HepG2 (cell line): Measurements from ENCODE around the gene SPOP. TPM values are rescaled to one million over a fixed set of nuclear protein-coding genes. Genes with fewer than 3 reads are reported as not detected.

ENCODE experiments used
- CREM ChIP-seq, 2 experiments: sonication (generic) in 1 of 2; formaldehyde crosslinking in 1 of 2; IDR thresholded peaks; 2 replicates each; pipeline versions ENCODE4 v1.4.0 to v1.6.1; 2016 to 2020; ENCODE audit warnings: antibody characterized with exemption in 1 of 2, mild to moderate bottlenecking in 1 of 2, missing genetic modification reagents in 1 of 2
- FOXA1 ChIP-seq, 2 experiments: fragments of 450-650 bp in 1 of 2; sonication (generic) in 1 of 2; formaldehyde crosslinking in 1 of 2; IDR thresholded peaks; 2 replicates each; pipeline versions ENCODE4 v1.4.0 to v1.6.1; 2016 to 2020; ENCODE audit warnings: missing genetic modification reagents in 1 of 2
- FOXC1 ChIP-seq: sonication (generic); formaldehyde crosslinking; IDR thresholded peaks from 2 replicates; pipeline ENCODE4 v1.8.0; 2022; ENCODE audit warnings: mild to moderate bottlenecking, missing genetic modification reagents, borderline replicate concordance
- GTF2F1 ChIP-seq: fragments of 150-350 bp; IDR thresholded peaks from 2 replicates; pipeline ENCODE4 v1.6.1; 2014; ENCODE audit warnings: low read length
- IRF2 ChIP-seq: IDR thresholded peaks from 2 replicates; pipeline ENCODE4 v1.6.1; 2018; ENCODE audit warnings: missing genetic modification reagents, missing compliant biosample characterization
- MAZ ChIP-seq, 2 experiments: sonication (generic) in 1 of 2; formaldehyde crosslinking in 1 of 2; IDR thresholded peaks; 2 replicates each; pipeline versions ENCODE4 v1.5.0 to v1.6.1; 2012 to 2020; ENCODE audit warnings: low read depth in 2 of 2, mild to moderate bottlenecking in 2 of 2, borderline replicate concordance in 1 of 2, improper control_type of control experiment in 1 of 2, low read length in 1 of 2, missing genetic modification reagents in 1 of 2, moderate library complexity in 1 of 2
- MED13 ChIP-seq: sonication (generic); formaldehyde crosslinking; IDR thresholded peaks from 2 replicates; pipeline ENCODE4 v1.5.0; 2020; ENCODE audit warnings: missing genetic modification reagents
- MEIS2 ChIP-seq: sonication (generic); formaldehyde crosslinking; IDR thresholded peaks from 2 replicates; pipeline ENCODE4 v1.9.0; 2021; ENCODE audit warnings: mild to moderate bottlenecking, missing genetic modification reagents
- NFATC3 ChIP-seq: sonication (generic); formaldehyde crosslinking; IDR thresholded peaks from 2 replicates; pipeline ENCODE4 v1.5.1; 2020; ENCODE audit warnings: mild to moderate bottlenecking, missing genetic modification reagents
- RXRB ChIP-seq: IDR thresholded peaks from 2 replicates; pipeline ENCODE4 v1.6.1; 2016; ENCODE audit warnings: borderline replicate concordance, missing genetic modification reagents, missing compliant biosample characterization
- SIX1 ChIP-seq: sonication (generic); formaldehyde crosslinking; IDR thresholded peaks from 2 replicates; pipeline ENCODE4 v1.4.0; 2020; ENCODE audit warnings: missing genetic modification reagents, borderline replicate concordance
- SNRNP70 ChIP-seq: fragments of 200-400 bp; formaldehyde crosslinking; IDR thresholded peaks from 2 replicates; pipeline ENCODE4 v1.6.1; 2017; ENCODE audit warnings: mild to moderate bottlenecking, low read depth, low read length, moderate library complexity
- TRIM24 ChIP-seq: sonication (generic); formaldehyde crosslinking; IDR thresholded peaks from 2 replicates; pipeline ENCODE4 v1.8.0; 2022; ENCODE audit warnings: mild to moderate bottlenecking, missing genetic modification reagents
- ZBTB21 ChIP-seq: sonication (generic); formaldehyde crosslinking; IDR thresholded peaks from 2 replicates; pipeline ENCODE4 v1.4.0; 2020; ENCODE audit warnings: missing genetic modification reagents
- ZNF30 ChIP-seq: sonication (generic); formaldehyde crosslinking; IDR thresholded peaks from 2 replicates; pipeline ENCODE4 v1.5.0; 2020; ENCODE audit warnings: mild to moderate bottlenecking, missing genetic modification reagents
- ZNF558 ChIP-seq: sonication (generic); formaldehyde crosslinking; IDR thresholded peaks from 2 replicates; pipeline ENCODE4 v1.9.0; 2022; ENCODE audit warnings: mild to moderate bottlenecking, missing genetic modification reagents, borderline replicate concordance
- polyA plus RNA-seq, 8 experiments: library from polyadenylated mRNA; depleted of rRNA in 3 of 8; stranded (reverse) in 7 of 8; unstranded in 1 of 8; fragments of >200 nt; fragmentation: Illumina TruSeq in 4 of 8; extraction: Trizol in 4 of 8; gene quantifications; 2 replicates each; pipeline versions ENCODE4 v1.2.1 to v1.2.3, GENCODE V29; 2011 to 2016; ENCODE audit warnings: low read depth in 4 of 8, missing spikeins in 1 of 8, mixed read lengths in 1 of 8; ENCODE audit not compliant: insufficient read depth in 1 of 8
- total RNA-seq, 5 experiments: library from RNA; depleted of rRNA; stranded (reverse); fragments of >200 nt; fragmentation: Illumina TruSeq; extraction: Trizol; gene quantifications; 2 replicates each; pipeline ENCODE4 v1.2.3, GENCODE V29; 2016; ENCODE audit warnings: low read depth in 1 of 5
- TF ChIP-seq, protein P1 (sequence below): sonication (generic); formaldehyde crosslinking; IDR thresholded peaks from 2 replicates; pipeline ENCODE4 v1.4.0; 2020; ENCODE audit warnings: missing genetic modification reagents
- TF ChIP-seq, protein P2 (sequence below): sonication (generic); formaldehyde crosslinking; IDR thresholded peaks from 2 replicates; pipeline ENCODE4 v1.5.0; 2020; ENCODE audit warnings: mild to moderate bottlenecking, missing genetic modification reagents
- TF ChIP-seq, protein P3 (sequence below): sonication (generic); formaldehyde crosslinking; IDR thresholded peaks from 2 replicates; pipeline ENCODE4 v1.5.0; 2020; ENCODE audit warnings: mild to moderate bottlenecking, missing genetic modification reagents, borderline replicate concordance

Gene SPOP
- total and polyA plus RNA-seq, 2 of the 13 experiments (the other 11 are each of a cell fraction or from before 2014, with no cell fraction given), result 52.8 to 60.8 TPM

DNA sequence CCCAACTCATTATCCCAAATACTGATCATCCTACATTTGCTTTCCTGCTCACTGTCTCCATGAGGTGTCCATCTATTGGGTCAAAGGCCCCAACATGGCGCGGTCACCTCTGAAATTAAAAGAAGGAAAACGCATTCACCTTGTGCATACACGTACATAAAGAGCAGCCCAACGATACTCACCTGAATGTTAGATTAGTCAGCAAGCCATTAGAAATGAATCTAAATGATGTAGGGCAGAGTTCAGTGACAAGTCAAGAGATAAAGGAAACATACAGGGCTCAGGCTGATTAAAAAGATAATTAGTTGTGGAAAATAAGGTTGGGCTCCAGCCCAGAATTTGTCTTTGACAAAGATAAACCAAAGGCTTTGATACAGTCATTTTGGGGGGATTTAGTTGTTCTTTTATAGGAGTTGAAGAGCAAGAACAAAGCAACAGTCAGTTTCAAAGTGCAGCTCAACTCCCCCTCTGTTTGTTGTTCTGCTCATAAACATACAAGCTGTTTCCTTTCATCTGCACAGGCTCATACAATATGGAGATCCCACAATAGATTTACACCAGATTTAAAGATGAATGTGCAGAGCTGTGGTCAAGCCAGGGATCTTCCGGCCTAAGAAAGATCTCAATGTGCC lies 81.2 kb downstream of the SPOP start (continued):
- TF ChIP-seq, protein P1, sequence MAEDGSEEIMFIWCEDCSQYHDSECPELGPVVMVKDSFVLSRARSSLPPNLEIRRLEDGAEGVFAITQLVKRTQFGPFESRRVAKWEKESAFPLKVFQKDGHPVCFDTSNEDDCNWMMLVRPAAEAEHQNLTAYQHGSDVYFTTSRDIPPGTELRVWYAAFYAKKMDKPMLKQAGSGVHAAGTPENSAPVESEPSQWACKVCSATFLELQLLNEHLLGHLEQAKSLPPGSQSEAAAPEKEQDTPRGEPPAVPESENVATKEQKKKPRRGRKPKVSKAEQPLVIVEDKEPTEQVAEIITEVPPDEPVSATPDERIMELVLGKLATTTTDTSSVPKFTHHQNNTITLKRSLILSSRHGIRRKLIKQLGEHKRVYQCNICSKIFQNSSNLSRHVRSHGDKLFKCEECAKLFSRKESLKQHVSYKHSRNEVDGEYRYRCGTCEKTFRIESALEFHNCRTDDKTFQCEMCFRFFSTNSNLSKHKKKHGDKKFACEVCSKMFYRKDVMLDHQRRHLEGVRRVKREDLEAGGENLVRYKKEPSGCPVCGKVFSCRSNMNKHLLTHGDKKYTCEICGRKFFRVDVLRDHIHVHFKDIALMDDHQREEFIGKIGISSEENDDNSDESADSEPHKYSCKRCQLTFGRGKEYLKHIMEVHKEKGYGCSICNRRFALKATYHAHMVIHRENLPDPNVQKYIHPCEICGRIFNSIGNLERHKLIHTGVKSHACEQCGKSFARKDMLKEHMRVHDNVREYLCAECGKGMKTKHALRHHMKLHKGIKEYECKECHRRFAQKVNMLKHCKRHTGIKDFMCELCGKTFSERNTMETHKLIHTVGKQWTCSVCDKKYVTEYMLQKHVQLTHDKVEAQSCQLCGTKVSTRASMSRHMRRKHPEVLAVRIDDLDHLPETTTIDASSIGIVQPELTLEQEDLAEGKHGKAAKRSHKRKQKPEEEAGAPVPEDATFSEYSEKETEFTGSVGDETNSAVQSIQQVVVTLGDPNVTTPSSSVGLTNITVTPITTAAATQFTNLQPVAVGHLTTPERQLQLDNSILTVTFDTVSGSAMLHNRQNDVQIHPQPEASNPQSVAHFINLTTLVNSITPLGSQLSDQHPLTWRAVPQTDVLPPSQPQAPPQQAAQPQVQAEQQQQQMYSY, result no peak
- TF ChIP-seq NFATC3 (CRISPR knock-in tag) (no peak), ZBTB21 (CRISPR knock-in tag) (no peak), GTF2F1 (no peak), MEIS2 (CRISPR knock-in tag) (no peak), MED13 (CRISPR knock-in tag) (no peak), IRF2 (CRISPR knock-in tag) (0 out of 2 replicates have a peak, but pooled peaks have one; percentile 7), ZNF558 (CRISPR knock-in tag) (no peak), ZNF30 (CRISPR knock-in tag) (no peak), CREM (IDR thresholded peaks at IDR 0.05) (peak; percentile 35; the same call in 1 of the 2 replicates), CREM (CRISPR knock-in tag; IDR thresholded peaks at IDR 0.05) (no peak), SIX1 (CRISPR knock-in tag) (no peak), FOXC1 (CRISPR knock-in tag) (no peak), SNRNP70 (no peak), RXRB (CRISPR knock-in tag) (peak; percentile 13; the same call in 1 of the 2 replicates), FOXA1 (IDR thresholded peaks at IDR 0.05) (no peak), FOXA1 (CRISPR knock-in tag; IDR thresholded peaks at IDR 0.05) (0 out of 2 replicates have a peak, but pooled peaks have one; percentile 21), MAZ (IDR thresholded peaks at IDR 0.05; ENCODE audit: borderline replicate concordance, low read depth, low read length) (no peak), MAZ (CRISPR knock-in tag; IDR thresholded peaks at IDR 0.05; ENCODE audit: low read depth) (no peak), TRIM24 (no peak)
- TF ChIP-seq, protein P2, sequence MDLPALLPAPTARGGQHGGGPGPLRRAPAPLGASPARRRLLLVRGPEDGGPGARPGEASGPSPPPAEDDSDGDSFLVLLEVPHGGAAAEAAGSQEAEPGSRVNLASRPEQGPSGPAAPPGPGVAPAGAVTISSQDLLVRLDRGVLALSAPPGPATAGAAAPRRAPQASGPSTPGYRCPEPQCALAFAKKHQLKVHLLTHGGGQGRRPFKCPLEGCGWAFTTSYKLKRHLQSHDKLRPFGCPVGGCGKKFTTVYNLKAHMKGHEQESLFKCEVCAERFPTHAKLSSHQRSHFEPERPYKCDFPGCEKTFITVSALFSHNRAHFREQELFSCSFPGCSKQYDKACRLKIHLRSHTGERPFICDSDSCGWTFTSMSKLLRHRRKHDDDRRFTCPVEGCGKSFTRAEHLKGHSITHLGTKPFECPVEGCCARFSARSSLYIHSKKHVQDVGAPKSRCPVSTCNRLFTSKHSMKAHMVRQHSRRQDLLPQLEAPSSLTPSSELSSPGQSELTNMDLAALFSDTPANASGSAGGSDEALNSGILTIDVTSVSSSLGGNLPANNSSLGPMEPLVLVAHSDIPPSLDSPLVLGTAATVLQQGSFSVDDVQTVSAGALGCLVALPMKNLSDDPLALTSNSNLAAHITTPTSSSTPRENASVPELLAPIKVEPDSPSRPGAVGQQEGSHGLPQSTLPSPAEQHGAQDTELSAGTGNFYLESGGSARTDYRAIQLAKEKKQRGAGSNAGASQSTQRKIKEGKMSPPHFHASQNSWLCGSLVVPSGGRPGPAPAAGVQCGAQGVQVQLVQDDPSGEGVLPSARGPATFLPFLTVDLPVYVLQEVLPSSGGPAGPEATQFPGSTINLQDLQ (CRISPR knock-in tag), result no peak
- TF ChIP-seq, protein P3, sequence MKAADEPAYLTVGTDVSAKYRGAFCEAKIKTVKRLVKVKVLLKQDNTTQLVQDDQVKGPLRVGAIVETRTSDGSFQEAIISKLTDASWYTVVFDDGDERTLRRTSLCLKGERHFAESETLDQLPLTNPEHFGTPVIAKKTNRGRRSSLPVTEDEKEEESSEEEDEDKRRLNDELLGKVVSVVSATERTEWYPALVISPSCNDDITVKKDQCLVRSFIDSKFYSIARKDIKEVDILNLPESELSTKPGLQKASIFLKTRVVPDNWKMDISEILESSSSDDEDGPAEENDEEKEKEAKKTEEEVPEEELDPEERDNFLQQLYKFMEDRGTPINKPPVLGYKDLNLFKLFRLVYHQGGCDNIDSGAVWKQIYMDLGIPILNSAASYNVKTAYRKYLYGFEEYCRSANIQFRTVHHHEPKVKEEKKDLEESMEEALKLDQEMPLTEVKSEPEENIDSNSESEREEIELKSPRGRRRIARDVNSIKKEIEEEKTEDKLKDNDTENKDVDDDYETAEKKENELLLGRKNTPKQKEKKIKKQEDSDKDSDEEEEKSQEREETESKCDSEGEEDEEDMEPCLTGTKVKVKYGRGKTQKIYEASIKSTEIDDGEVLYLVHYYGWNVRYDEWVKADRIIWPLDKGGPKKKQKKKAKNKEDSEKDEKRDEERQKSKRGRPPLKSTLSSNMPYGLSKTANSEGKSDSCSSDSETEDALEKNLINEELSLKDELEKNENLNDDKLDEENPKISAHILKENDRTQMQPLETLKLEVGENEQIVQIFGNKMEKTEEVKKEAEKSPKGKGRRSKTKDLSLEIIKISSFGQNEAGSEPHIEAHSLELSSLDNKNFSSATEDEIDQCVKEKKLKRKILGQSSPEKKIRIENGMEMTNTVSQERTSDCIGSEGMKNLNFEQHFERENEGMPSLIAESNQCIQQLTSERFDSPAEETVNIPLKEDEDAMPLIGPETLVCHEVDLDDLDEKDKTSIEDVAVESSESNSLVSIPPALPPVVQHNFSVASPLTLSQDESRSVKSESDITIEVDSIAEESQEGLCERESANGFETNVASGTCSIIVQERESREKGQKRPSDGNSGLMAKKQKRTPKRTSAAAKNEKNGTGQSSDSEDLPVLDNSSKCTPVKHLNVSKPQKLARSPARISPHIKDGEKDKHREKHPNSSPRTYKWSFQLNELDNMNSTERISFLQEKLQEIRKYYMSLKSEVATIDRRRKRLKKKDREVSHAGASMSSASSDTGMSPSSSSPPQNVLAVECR (CRISPR knock-in tag), result no peak
